HepG2 (cell line): ENCODE results near the gene SLC25A11. TPM values are rescaled to one million over a fixed set of nuclear protein-coding genes. Genes with fewer than 3 reads are reported as not detected.

Experiments used
- DR1 ChIP-seq: sonication (generic); formaldehyde crosslinking; IDR thresholded peaks from 2 replicates; pipeline ENCODE4 v1.8.0; 2021; ENCODE audit warnings: mild to moderate bottlenecking, missing genetic modification reagents, inconsistent platforms
- HIVEP1 ChIP-seq: sonication (generic); formaldehyde crosslinking; IDR thresholded peaks from 2 replicates; pipeline ENCODE4 v1.4.0; 2020; ENCODE audit warnings: mild to moderate bottlenecking, missing genetic modification reagents
- NPAS2 ChIP-seq: sonication (generic); formaldehyde crosslinking; IDR thresholded peaks from 2 replicates; pipeline ENCODE4 v1.8.0; 2022; ENCODE audit warnings: mild to moderate bottlenecking, missing genetic modification reagents, borderline replicate concordance
- POLR2AphosphoS5 ChIP-seq: IDR thresholded peaks from 2 replicates; pipeline ENCODE4 v1.6.1; 2012; ENCODE audit warnings: low read depth, low read length
- TBP ChIP-seq: sonication (generic); formaldehyde crosslinking; IDR thresholded peaks from 2 replicates; pipeline ENCODE4 v1.5.0; 2020; ENCODE audit warnings: missing genetic modification reagents
- ZNF160 ChIP-seq: sonication (generic); formaldehyde crosslinking; IDR thresholded peaks from 2 replicates; pipeline ENCODE4 v1.8.0; 2022; ENCODE audit warnings: mild to moderate bottlenecking, inconsistent platforms, missing genetic modification reagents
- ZNF337 ChIP-seq: sonication (generic); formaldehyde crosslinking; IDR thresholded peaks from 2 replicates; pipeline ENCODE4 v1.5.1; 2020; ENCODE audit warnings: missing genetic modification reagents, low read depth, mild to moderate bottlenecking, borderline replicate concordance
- ZNF691 ChIP-seq: sonication (generic); formaldehyde crosslinking; IDR thresholded peaks from 2 replicates; pipeline ENCODE4 v1.4.0; 2020; ENCODE audit warnings: missing genetic modification reagents, low read depth, mild to moderate bottlenecking, borderline replicate concordance
- ZNF761 ChIP-seq: sonication (generic); formaldehyde crosslinking; conservative IDR thresholded peaks from 2 replicates; pipeline ENCODE4 v1.4.0; 2020; ENCODE audit warnings: mild to moderate bottlenecking, missing genetic modification reagents
- ZNF841 ChIP-seq: sonication (generic); formaldehyde crosslinking; IDR thresholded peaks from 2 replicates; pipeline ENCODE4 v1.8.1; 2023; ENCODE audit warnings: missing genetic modification reagents, borderline replicate concordance
- polyA plus RNA-seq, 8 experiments: library from polyadenylated mRNA; depleted of rRNA in 3 of 8; stranded (reverse) in 7 of 8; unstranded in 1 of 8; fragments of >200 nt; fragmentation: Illumina TruSeq in 4 of 8; extraction: Trizol in 4 of 8; gene quantifications; 2 replicates each; pipeline versions ENCODE4 v1.2.1 to v1.2.3, GENCODE V29; 2011 to 2016; ENCODE audit warnings: low read depth in 4 of 8, missing spikeins in 1 of 8, mixed read lengths in 1 of 8; ENCODE audit not compliant: insufficient read depth in 1 of 8
- total RNA-seq, 5 experiments: library from RNA; depleted of rRNA; stranded (reverse); fragments of >200 nt; fragmentation: Illumina TruSeq; extraction: Trizol; gene quantifications; 2 replicates each; pipeline ENCODE4 v1.2.3, GENCODE V29; 2016; ENCODE audit warnings: low read depth in 1 of 5
- TF ChIP-seq, protein P1 (sequence below), 2 experiments: IDR thresholded peaks; 2 replicates each; pipeline ENCODE4 v1.6.1; 2011 to 2012; ENCODE audit warnings: low read length in 2 of 2, borderline replicate concordance in 1 of 2, low read depth in 1 of 2, mild to moderate bottlenecking in 1 of 2, moderate library complexity in 1 of 2
- TF ChIP-seq, protein P2 (sequence below): sonication (generic); formaldehyde crosslinking; conservative IDR thresholded peaks from 2 replicates; pipeline ENCODE4 v1.4.0; 2020; ENCODE audit warnings: mild to moderate bottlenecking, missing genetic modification reagents, moderate library complexity
- TF ChIP-seq, protein P3 (sequence below): sonication (generic); formaldehyde crosslinking; IDR thresholded peaks from 2 replicates; pipeline ENCODE4 v1.4.0; 2020; ENCODE audit warnings: mild to moderate bottlenecking, missing genetic modification reagents

Gene SLC25A11
- total and polyA plus RNA-seq, 2 of the 13 experiments (the other 11 are each of a cell fraction or from before 2014, with no cell fraction given), result 35.4 to 47.2 TPM

DNA sequence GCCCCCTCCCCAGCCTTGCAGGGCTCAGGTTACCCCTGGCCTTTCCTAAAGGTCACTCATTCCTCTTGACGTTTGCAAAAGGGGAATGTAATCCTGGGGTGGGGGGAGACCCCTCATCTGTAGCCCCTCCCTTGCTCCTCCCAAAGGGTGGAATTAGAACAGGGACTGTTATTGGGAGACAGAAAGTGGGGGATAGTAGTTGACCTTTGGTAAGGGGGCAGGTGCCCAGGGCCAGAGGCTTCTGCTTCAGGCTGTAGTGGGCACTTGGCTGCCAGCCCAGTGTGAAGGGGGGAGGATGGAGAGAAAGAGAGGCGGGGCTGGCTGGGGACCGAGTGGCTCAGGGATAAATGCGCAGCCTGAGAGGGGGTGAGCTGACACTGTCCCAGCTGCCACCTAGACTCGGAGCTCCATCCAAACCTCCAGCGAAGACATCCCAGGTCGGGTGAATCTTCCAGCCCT is 10.9 kb upstream of the SLC25A11 start, which contains the start of gene ENO3 (continued):
- TF ChIP-seq, protein P1, sequence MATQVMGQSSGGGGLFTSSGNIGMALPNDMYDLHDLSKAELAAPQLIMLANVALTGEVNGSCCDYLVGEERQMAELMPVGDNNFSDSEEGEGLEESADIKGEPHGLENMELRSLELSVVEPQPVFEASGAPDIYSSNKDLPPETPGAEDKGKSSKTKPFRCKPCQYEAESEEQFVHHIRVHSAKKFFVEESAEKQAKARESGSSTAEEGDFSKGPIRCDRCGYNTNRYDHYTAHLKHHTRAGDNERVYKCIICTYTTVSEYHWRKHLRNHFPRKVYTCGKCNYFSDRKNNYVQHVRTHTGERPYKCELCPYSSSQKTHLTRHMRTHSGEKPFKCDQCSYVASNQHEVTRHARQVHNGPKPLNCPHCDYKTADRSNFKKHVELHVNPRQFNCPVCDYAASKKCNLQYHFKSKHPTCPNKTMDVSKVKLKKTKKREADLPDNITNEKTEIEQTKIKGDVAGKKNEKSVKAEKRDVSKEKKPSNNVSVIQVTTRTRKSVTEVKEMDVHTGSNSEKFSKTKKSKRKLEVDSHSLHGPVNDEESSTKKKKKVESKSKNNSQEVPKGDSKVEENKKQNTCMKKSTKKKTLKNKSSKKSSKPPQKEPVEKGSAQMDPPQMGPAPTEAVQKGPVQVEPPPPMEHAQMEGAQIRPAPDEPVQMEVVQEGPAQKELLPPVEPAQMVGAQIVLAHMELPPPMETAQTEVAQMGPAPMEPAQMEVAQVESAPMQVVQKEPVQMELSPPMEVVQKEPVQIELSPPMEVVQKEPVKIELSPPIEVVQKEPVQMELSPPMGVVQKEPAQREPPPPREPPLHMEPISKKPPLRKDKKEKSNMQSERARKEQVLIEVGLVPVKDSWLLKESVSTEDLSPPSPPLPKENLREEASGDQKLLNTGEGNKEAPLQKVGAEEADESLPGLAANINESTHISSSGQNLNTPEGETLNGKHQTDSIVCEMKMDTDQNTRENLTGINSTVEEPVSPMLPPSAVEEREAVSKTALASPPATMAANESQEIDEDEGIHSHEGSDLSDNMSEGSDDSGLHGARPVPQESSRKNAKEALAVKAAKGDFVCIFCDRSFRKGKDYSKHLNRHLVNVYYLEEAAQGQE (IDR thresholded peaks at IDR 0.05; ENCODE audit: borderline replicate concordance in 1 of 2, low read depth in 1 of 2, low read length in 2 of 2), result no peak
- TF ChIP-seq, protein P2, sequence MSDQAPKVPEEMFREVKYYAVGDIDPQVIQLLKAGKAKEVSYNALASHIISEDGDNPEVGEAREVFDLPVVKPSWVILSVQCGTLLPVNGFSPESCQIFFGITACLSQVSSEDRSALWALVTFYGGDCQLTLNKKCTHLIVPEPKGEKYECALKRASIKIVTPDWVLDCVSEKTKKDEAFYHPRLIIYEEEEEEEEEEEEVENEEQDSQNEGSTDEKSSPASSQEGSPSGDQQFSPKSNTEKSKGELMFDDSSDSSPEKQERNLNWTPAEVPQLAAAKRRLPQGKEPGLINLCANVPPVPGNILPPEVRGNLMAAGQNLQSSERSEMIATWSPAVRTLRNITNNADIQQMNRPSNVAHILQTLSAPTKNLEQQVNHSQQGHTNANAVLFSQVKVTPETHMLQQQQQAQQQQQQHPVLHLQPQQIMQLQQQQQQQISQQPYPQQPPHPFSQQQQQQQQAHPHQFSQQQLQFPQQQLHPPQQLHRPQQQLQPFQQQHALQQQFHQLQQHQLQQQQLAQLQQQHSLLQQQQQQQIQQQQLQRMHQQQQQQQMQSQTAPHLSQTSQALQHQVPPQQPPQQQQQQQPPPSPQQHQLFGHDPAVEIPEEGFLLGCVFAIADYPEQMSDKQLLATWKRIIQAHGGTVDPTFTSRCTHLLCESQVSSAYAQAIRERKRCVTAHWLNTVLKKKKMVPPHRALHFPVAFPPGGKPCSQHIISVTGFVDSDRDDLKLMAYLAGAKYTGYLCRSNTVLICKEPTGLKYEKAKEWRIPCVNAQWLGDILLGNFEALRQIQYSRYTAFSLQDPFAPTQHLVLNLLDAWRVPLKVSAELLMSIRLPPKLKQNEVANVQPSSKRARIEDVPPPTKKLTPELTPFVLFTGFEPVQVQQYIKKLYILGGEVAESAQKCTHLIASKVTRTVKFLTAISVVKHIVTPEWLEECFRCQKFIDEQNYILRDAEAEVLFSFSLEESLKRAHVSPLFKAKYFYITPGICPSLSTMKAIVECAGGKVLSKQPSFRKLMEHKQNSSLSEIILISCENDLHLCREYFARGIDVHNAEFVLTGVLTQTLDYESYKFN (CRISPR knock-in tag), result peak; percentile 78
- TF ChIP-seq ZNF337 (CRISPR knock-in tag) (no peak), HIVEP1 (CRISPR knock-in tag) (0 out of 2 replicates have a peak, but pooled peaks have one; percentile 58), NPAS2 (CRISPR knock-in tag) (no peak), ZNF841 (no peak), TBP (no peak), DR1 (CRISPR knock-in tag) (0 out of 2 replicates have a peak, but pooled peaks have one; percentile 54), ZNF691 (CRISPR knock-in tag) (no peak), POLR2AphosphoS5 (peak; percentile 79), ZNF761 (no peak), ZNF160 (CRISPR knock-in tag) (no peak)
- TF ChIP-seq, protein P3, sequence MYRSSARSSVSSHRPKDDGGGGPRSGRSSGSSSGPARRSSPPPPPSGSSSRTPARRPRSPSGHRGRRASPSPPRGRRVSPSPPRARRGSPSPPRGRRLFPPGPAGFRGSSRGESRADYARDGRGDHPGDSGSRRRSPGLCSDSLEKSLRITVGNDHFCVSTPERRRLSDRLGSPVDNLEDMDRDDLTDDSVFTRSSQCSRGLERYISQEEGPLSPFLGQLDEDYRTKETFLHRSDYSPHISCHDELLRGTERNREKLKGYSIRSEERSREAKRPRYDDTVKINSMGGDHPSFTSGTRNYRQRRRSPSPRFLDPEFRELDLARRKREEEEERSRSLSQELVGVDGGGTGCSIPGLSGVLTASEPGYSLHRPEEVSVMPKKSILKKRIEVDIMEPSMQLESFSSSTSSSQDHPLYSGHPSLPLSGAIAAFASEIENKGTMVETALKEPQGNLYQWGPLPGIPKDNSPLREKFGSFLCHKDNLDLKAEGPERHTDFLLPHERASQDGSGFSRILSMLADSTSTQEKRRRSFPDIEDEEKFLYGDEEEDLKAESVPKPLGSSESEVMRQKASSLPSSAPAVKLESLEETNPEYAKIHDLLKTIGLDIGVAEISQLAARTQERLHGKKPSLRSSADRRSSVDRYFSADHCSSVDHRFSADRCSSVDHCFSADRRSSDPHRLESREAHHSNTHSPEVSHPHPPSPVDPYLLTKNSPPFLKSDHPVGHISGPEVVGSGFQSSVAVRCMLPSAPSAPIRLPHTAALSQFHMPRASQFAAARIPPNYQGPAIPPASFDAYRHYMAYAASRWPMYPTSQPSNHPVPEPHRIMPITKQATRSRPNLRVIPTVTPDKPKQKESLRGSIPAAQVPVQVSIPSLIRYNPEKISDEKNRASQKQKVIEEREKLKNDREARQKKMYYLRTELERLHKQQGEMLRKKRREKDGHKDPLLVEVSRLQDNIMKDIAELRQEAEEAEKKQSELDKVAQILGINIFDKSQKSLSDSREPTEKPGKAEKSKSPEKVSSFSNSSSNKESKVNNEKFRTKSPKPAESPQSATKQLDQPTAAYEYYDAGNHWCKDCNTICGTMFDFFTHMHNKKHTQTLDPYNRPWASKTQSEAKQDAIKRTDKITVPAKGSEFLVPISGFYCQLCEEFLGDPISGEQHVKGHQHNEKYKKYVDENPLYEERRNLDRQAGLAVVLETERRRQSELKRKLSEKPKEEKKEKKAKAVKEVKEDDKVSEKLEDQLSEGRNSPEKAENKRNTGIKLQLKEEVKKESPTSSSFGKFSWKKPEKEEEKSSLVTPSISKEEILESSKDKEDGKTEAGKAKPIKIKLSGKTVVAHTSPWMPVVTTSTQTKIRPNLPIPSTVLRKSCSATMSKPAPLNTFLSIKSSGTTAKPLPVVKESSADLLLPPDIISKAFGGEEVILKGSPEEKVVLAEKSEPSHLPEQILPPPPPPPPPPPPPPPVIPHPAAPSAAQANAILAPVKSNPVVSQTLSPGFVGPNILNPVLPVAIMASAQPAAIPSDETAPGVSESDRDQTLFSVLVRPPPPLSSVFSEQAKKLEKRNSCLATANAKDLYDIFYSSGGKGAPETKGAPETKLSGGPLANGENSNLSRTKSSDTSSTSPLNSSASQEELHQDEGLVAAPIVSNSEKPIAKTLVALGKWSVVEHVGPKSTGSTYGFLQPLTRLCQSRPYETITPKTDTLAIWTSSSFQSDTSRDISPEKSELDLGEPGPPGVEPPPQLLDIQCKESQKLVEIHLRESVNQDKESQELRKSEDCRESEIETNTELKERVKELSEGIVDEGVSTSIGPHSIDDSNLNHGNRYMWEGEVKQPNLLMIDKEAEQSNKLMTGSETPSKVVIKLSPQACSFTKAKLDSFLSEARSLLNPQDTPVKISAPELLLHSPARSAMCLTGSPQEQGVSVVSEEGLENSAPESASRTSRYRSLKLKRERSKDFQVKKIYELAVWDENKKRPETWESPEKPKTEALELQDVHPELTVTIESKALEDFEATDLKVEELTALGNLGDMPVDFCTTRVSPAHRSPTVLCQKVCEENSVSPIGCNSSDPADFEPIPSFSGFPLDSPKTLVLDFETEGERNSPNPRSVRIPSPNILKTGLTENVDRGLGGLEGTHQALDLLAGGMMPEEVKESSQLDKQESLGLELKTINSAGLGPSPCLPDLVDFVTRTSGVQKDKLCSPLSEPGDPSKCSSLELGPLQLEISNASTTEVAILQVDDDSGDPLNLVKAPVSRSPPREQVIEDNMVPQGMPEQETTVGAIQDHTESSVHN (CRISPR knock-in tag), result 0 out of 2 replicates have a peak, but pooled peaks have one; percentile 19
